Measurements from ENCODE around the gene ADAMTS17.

DNA sequence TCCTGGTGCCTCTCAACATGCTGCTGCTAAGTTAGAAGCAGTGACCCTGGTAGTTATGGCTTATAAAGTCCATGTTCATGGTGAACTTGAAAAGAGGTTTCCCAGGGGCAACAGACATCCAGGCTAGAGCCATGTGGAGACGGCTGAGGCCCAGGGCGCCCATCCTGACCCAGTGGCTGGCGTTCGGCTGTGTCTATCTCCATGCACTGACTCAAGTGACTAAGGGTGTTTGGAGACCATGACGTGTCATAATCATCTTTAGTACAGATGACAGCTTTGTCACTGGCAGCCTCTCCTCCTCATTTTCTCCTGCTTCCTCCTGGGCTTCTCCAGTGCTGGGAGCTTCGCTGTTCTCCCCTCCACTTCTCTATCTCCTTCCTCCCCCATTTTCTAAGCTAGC is 321.2 kb downstream of the ADAMTS17 start:
- TF ChIP-seq POLR2A (IDR thresholded peaks at IDR 0.05; ENCODE audit: low read length) (no peak), GATA1 (IDR thresholded peaks at IDR 0.05; ENCODE audit: low read depth, low read length) (no peak)
